Mesendoderm (in vitro differentiated cells): ENCODE data around the gene MAST4.
A peak's percentile ranks its signal among the peaks of the same experiment; 100 is the strongest.

Source experiments
- DNase-seq: peaks from one replicate; pipeline ENCODE4 v3.0.0; 2013
- H2AK5ac ChIP-seq: 2 replicates; pipeline ENCODE4 v1.6.1; 2013; ENCODE audit warnings: low read length, inconsistent platforms
- H2BK120ac ChIP-seq: 2 replicates; pipeline ENCODE4 v1.6.1; 2013; ENCODE audit warnings: low read depth, mild to moderate bottlenecking, low read length, moderate library complexity, mixed read lengths
- H2BK15ac ChIP-seq: replicated peaks from 2 replicates; pipeline ENCODE4 v1.6.1; 2013; ENCODE audit warnings: low read depth, mild to moderate bottlenecking, moderate library complexity
- H2BK5ac ChIP-seq: 2 replicates; pipeline ENCODE4 v1.6.1; 2013; ENCODE audit warnings: low read length, inconsistent platforms
- H3K18ac ChIP-seq: 2 replicates; pipeline ENCODE4 v1.6.1; 2013; ENCODE audit warnings: mild to moderate bottlenecking, low read length, mixed read lengths
- H3K23ac ChIP-seq: one replicate; pipeline ENCODE4 v1.6.1; 2013; ENCODE audit warnings: low read length
- H3K27ac ChIP-seq: 2 replicates; pipeline ENCODE4 v1.5.1; 2013; ENCODE audit warnings: low read depth, mild to moderate bottlenecking, inconsistent platforms, low read length, moderate library complexity
- H3K27me3 ChIP-seq: 2 replicates; pipeline ENCODE4 v1.6.1; 2013; ENCODE audit warnings: low read length, control low read depth, mild to moderate bottlenecking, inconsistent platforms; ENCODE audit not compliant: insufficient read depth, poor library complexity
- H3K36me3 ChIP-seq: 2 replicates; pipeline ENCODE4 v1.6.1; 2013; ENCODE audit warnings: low read length, inconsistent platforms; ENCODE audit not compliant: control insufficient read depth, insufficient read depth
- H3K4ac ChIP-seq: one replicate; pipeline ENCODE4 v1.6.1; 2013; ENCODE audit warnings: low read depth, mild to moderate bottlenecking, low read length, moderate library complexity
- H3K4me1 ChIP-seq: 2 replicates; pipeline ENCODE4 v1.6.1; 2013; ENCODE audit warnings: low read depth, low read length, inconsistent platforms; ENCODE audit not compliant: control insufficient read depth
- H3K4me2 ChIP-seq: 2 replicates; pipeline ENCODE4 v1.6.1; 2013; ENCODE audit warnings: low read length
- H3K4me3 ChIP-seq: 2 replicates; pipeline ENCODE4 v1.5.1; 2013; ENCODE audit warnings: mild to moderate bottlenecking, low read length
- H3K56ac ChIP-seq: one replicate; pipeline ENCODE4 v1.6.1; 2013; ENCODE audit warnings: low read length
- H3K79me1 ChIP-seq: 2 replicates; pipeline ENCODE4 v1.6.1; 2013; ENCODE audit warnings: low read length, inconsistent platforms
- H3K79me2 ChIP-seq: 2 replicates; pipeline ENCODE4 v1.6.1; 2013; ENCODE audit warnings: mild to moderate bottlenecking, low read length; ENCODE audit not compliant: control insufficient read depth, insufficient read depth
- H3K9ac ChIP-seq: 2 replicates; pipeline ENCODE4 v1.6.1; 2013; ENCODE audit warnings: low read length, inconsistent platforms
- H4K5ac ChIP-seq: one replicate; pipeline ENCODE4 v1.6.1; 2013; ENCODE audit warnings: low read length
- H4K8ac ChIP-seq: one replicate; pipeline ENCODE4 v1.6.1; 2013; ENCODE audit warnings: low read depth, mild to moderate bottlenecking, control low read depth, low read length, moderate library complexity
- WGBS: extraction: QIAGEN DNeasy Blood & Tissue Kit; methylation state at CpG from one replicate; pipeline ENCODE4 v1.1.7; 2013; ENCODE audit warnings: low lambda C conversion rate, missing lambda C conversion rate; ENCODE audit not compliant: insufficient coverage; ENCODE audit errors: extremely low coverage; 5-methylcytosine and 5-hydroxymethylcytosine counted together

MAST4 gene

GRCh38 chr5:66587771-66588170 lies 8.4 kb upstream of the MAST4 start:
- H3K4me2 ChIP-seq = no peak overlapping the region
- no peak for DNase-seq
- no peak overlapping the region for H2BK15ac ChIP-seq
- H3K27me3 ChIP-seq = no peaks in the 10 kb centered on the region
- H3K4me3 ChIP-seq = no peak overlapping the region
- no peaks in the 10 kb centered on the region for H3K36me3 ChIP-seq
- H2AK5ac ChIP-seq = no peak overlapping the region
- no peak overlapping the region for H3K27ac ChIP-seq
- no peak overlapping the region for H3K9ac ChIP-seq
- H2BK120ac ChIP-seq = no peak overlapping the region
- no peak overlapping the region for H3K4ac ChIP-seq
- no peak overlapping the region for H3K23ac ChIP-seq
- H3K56ac ChIP-seq = no peak overlapping the region
- H3K18ac ChIP-seq = no peak overlapping the region
- no CpG with 5 or more reads among the region's 4 CpGs for WGBS
- no peaks in the 10 kb centered on the region for H3K79me2 ChIP-seq
- H2BK5ac ChIP-seq = no peak overlapping the region
- H3K4me1 ChIP-seq = no peaks in the 10 kb centered on the region
- H4K8ac ChIP-seq = no peak overlapping the region
- no peaks in the 10 kb centered on the region for H3K79me1 ChIP-seq
- no peak overlapping the region for H4K5ac ChIP-seq

- Histone ChIP-seq H3K4ac (no peak overlapping the region), H3K27ac (no peak overlapping the region), H3K9ac (peak overlapping the region; percentile 67), H3K23ac (peak overlapping the region; percentile 71), H3K79me2 (no peaks in the 10 kb centered on the region), H3K4me1 (no peaks in the 10 kb centered on the region), H3K18ac (no peak overlapping the region), H2BK15ac (no peak overlapping the region), H2AK5ac (no peak overlapping the region), H4K5ac (no peak overlapping the region), H3K79me1 (no peaks in the 10 kb centered on the region), H3K56ac (peak overlapping the region; percentile 85), H2BK5ac (no peak overlapping the region), H2BK120ac (no peak overlapping the region), H3K27me3 (peaks cover 17% of the 10 kb centered on the region), H3K4me2 (peak overlapping the region; percentile 78), H4K8ac (no peak overlapping the region), H3K4me3 (peak overlapping the region; percentile 47), H3K36me3 (no peaks in the 10 kb centered on the region)
- no peak for DNase-seq
- no CpG with 5 or more reads among the region's 56 CpGs for WGBS
Observed at GRCh38 chr5:66596636-66597182, 516 bp downstream of the MAST4 start.

GRCh38 chr5:66597183-66597757 lies 1.1 kb downstream of the MAST4 start:
- Histone ChIP-seq H2BK15ac (no peak overlapping the region), H3K4me1 (no peaks in the 10 kb centered on the region), H4K5ac (no peak overlapping the region), H3K56ac (peak overlapping the region; percentile 85), H3K79me1 (no peaks in the 10 kb centered on the region), H3K4me3 (peak overlapping the region; percentile 46), H3K36me3 (no peaks in the 10 kb centered on the region), H3K79me2 (no peaks in the 10 kb centered on the region), H3K9ac (peak overlapping the region; percentile 67), H3K4me2 (peak overlapping the region; percentile 78), H4K8ac (no peak overlapping the region), H3K4ac (no peak overlapping the region), H2BK120ac (no peak overlapping the region), H3K23ac (no peak overlapping the region), H3K18ac (no peak overlapping the region), H2BK5ac (no peak overlapping the region), H3K27ac (no peak overlapping the region), H2AK5ac (no peak overlapping the region), H3K27me3 (peaks cover 17% of the 10 kb centered on the region)
- peak; percentile 34 for DNase-seq
- WGBS = no CpG with 5 or more reads among the region's 35 CpGs

- H3K27me3 ChIP-seq = peaks cover 10% of the 10 kb centered on the region
- H3K4me3 ChIP-seq = no peak overlapping the region
- no peak overlapping the region for H3K4me2 ChIP-seq
- H4K8ac ChIP-seq = no peak overlapping the region
- H2BK5ac ChIP-seq = no peak overlapping the region
- no peak overlapping the region for H3K27ac ChIP-seq
- no peak overlapping the region for H3K23ac ChIP-seq
- no peak overlapping the region for H2BK15ac ChIP-seq
- H3K79me2 ChIP-seq = no peaks in the 10 kb centered on the region
- H2BK120ac ChIP-seq = no peak overlapping the region
- no peak overlapping the region for H3K56ac ChIP-seq
- no peak overlapping the region for H2AK5ac ChIP-seq
- H3K9ac ChIP-seq = no peak overlapping the region
- no peaks in the 10 kb centered on the region for H3K79me1 ChIP-seq
- H3K36me3 ChIP-seq = no peaks in the 10 kb centered on the region
- no peak overlapping the region for H3K4ac ChIP-seq
- H3K4me1 ChIP-seq = no peaks in the 10 kb centered on the region
- H3K18ac ChIP-seq = no peak overlapping the region
- no CpG with 5 or more reads among the region's 1 CpG for WGBS
- no peak for DNase-seq
- H4K5ac ChIP-seq = no peak overlapping the region
Observed at GRCh38 chr5:66602621-66603020, 6.4 kb downstream of the MAST4 start.

- no peak overlapping the region for H3K4me2 ChIP-seq
- peaks cover 5% of the 10 kb centered on the region for H3K27me3 ChIP-seq
- H4K8ac ChIP-seq = no peak overlapping the region
- no peak overlapping the region for H3K27ac ChIP-seq
- no peak overlapping the region for H3K18ac ChIP-seq
- no CpG with 5 or more reads among the region's 1 CpG for WGBS
- H2BK120ac ChIP-seq = no peak overlapping the region
- no peak overlapping the region for H2BK15ac ChIP-seq
- DNase-seq = no peak
- no peak overlapping the region for H2BK5ac ChIP-seq
- H4K5ac ChIP-seq = no peak overlapping the region
- H3K9ac ChIP-seq = no peak overlapping the region
- H3K4me3 ChIP-seq = no peak overlapping the region
- no peaks in the 10 kb centered on the region for H3K79me1 ChIP-seq
- H3K23ac ChIP-seq = no peak overlapping the region
- no peak overlapping the region for H3K4ac ChIP-seq
- no peaks in the 10 kb centered on the region for H3K4me1 ChIP-seq
- H3K56ac ChIP-seq = no peak overlapping the region
- H2AK5ac ChIP-seq = no peak overlapping the region
- no peaks in the 10 kb centered on the region for H3K36me3 ChIP-seq
- no peaks in the 10 kb centered on the region for H3K79me2 ChIP-seq
Observed at GRCh38 chr5:66603164-66603563, 7.0 kb downstream of the MAST4 start.

GRCh38 chr5:66603881-66604280 lies 7.7 kb downstream of the MAST4 start:
- no peak overlapping the region for H3K27ac ChIP-seq
- no peak overlapping the region for H2BK15ac ChIP-seq
- no peak overlapping the region for H2AK5ac ChIP-seq
- H3K27me3 ChIP-seq = no peaks in the 10 kb centered on the region
- H3K79me2 ChIP-seq = no peaks in the 10 kb centered on the region
- no peak overlapping the region for H4K5ac ChIP-seq
- no peak overlapping the region for H3K4me3 ChIP-seq
- no peaks in the 10 kb centered on the region for H3K36me3 ChIP-seq
- DNase-seq = no peak
- no peaks in the 10 kb centered on the region for H3K79me1 ChIP-seq
- no peak overlapping the region for H3K23ac ChIP-seq
- no peak overlapping the region for H2BK120ac ChIP-seq
- H2BK5ac ChIP-seq = no peak overlapping the region
- WGBS = no CpG with 5 or more reads among the region's 4 CpGs
- H3K56ac ChIP-seq = no peak overlapping the region
- H3K18ac ChIP-seq = no peak overlapping the region
- H3K4ac ChIP-seq = no peak overlapping the region
- H3K4me1 ChIP-seq = no peaks in the 10 kb centered on the region
- H3K9ac ChIP-seq = no peak overlapping the region
- no peak overlapping the region for H3K4me2 ChIP-seq
- no peak overlapping the region for H4K8ac ChIP-seq
